Spinal cord (tissue), 10 donors: ENCODE results near the gene MRPS16. TPM values are rescaled to one million over a fixed set of nuclear protein-coding genes. Genes with fewer than 3 reads are reported as not detected.

Source experiments
- DNase-seq, 6 donors: peaks; one replicate each; pipeline versions ENCODE4 v3.0.0 to v3.0.0-alpha.2; 2013 to 2015; ENCODE audit warnings: low spot score in 6 of 6, low read depth in 4 of 6
- H3K27ac ChIP-seq: one replicate; pipeline ENCODE4 v1.5.1; 2013; ENCODE audit warnings: low read depth, low read length, control low read depth
- H3K27me3 ChIP-seq: one replicate; pipeline ENCODE4 v1.6.1; 2013; ENCODE audit warnings: low read length; ENCODE audit not compliant: control insufficient read depth, insufficient read depth
- H3K36me3 ChIP-seq: one replicate; pipeline ENCODE4 v1.6.1; 2013; ENCODE audit warnings: low read length; ENCODE audit not compliant: control insufficient read depth, insufficient read depth
- H3K4me1 ChIP-seq: one replicate; pipeline ENCODE4 v1.6.1; 2013; ENCODE audit warnings: low read length; ENCODE audit not compliant: control insufficient read depth, insufficient read depth
- H3K4me3 ChIP-seq: one replicate; pipeline ENCODE4 v1.5.1; 2013; ENCODE audit warnings: low read depth, low read length, control low read depth
- H3K9me3 ChIP-seq: one replicate; pipeline ENCODE4 v1.6.1; 2013; ENCODE audit warnings: low read length; ENCODE audit not compliant: control insufficient read depth, insufficient read depth
- WGBS: methylation state at CpG from one replicate; pipeline ENCODE4 v1.1.5; 2013; ENCODE audit warnings: missing lambda C conversion rate; ENCODE audit not compliant: insufficient coverage; 5-methylcytosine and 5-hydroxymethylcytosine counted together
- polyA plus RNA-seq, 2 donors: library from polyadenylated mRNA; unstranded; fragments of 120-200 nt; gene quantifications; one replicate each; pipeline ENCODE4 v1.2.1, GENCODE V29; 2013; ENCODE audit not compliant: insufficient read length in 2 of 2
- total RNA-seq, 2 donors: library from RNA; depleted of rRNA in 1 of 2; stranded (reverse); fragments of 120-200 nt in 1 of 2; fragments of >200 nt in 1 of 2; gene quantifications; one replicate each; pipeline versions ENCODE4 v1.2.3 to v1.2.4, GENCODE V29; 2013 to 2014
- donor health status: healthy.

Gene MRPS16
- total and polyA plus RNA-seq, 4 donors = 62.2 to 84.3 (median 67.3) TPM

- H3K27me3 ChIP-seq = no peaks in the 10 kb centered on the region
- no CpG with 5 or more reads among the region's 1 CpG for WGBS
- DNase-seq = no peak
- no peaks in the 10 kb centered on the region for H3K9me3 ChIP-seq
- H3K27ac ChIP-seq = no peak overlapping the region
- peaks cover 8% of the 10 kb centered on the region for H3K36me3 ChIP-seq
- no peaks in the 10 kb centered on the region for H3K4me1 ChIP-seq
- no peak overlapping the region for H3K4me3 ChIP-seq
Measured at GRCh38 chr10:73220989-73221388, 31.5 kb downstream of the MRPS16 start.

- H3K36me3 ChIP-seq = peaks cover 8% of the 10 kb centered on the region
- H3K9me3 ChIP-seq = no peaks in the 10 kb centered on the region
- H3K4me3 ChIP-seq = no peak overlapping the region
- H3K27ac ChIP-seq = no peak overlapping the region
- no peak for DNase-seq
- no peaks in the 10 kb centered on the region for H3K4me1 ChIP-seq
- H3K27me3 ChIP-seq = no peaks in the 10 kb centered on the region
Measured at GRCh38 chr10:73219384-73219783, 33.1 kb downstream of the MRPS16 start.

- Histone ChIP-seq H3K4me3 (no peak overlapping the region), H3K27me3 (no peaks in the 10 kb centered on the region), H3K4me1 (no peaks in the 10 kb centered on the region), H3K27ac (no peak overlapping the region), H3K36me3 (peaks cover 8% of the 10 kb centered on the region), H3K9me3 (no peaks in the 10 kb centered on the region)
- DNase-seq = no peak
- 94% methylated on average over 2 of the region's 2 CpGs for WGBS
Measured at GRCh38 chr10:73218431-73219191, 33.8 kb downstream of the MRPS16 start.

- no peak overlapping the region for H3K4me3 ChIP-seq
- no peak for DNase-seq
- H3K27me3 ChIP-seq = no peaks in the 10 kb centered on the region
- H3K27ac ChIP-seq = no peak overlapping the region
- WGBS = no CpG with 5 or more reads among the region's 2 CpGs
- no peaks in the 10 kb centered on the region for H3K4me1 ChIP-seq
- H3K9me3 ChIP-seq = no peaks in the 10 kb centered on the region
- peaks cover 11% of the 10 kb centered on the region for H3K36me3 ChIP-seq
Measured at GRCh38 chr10:73217628-73218027, 34.8 kb downstream of the MRPS16 start.

GRCh38 chr10:73215749-73216148 is 36.7 kb downstream of the MRPS16 start:
- Histone ChIP-seq H3K4me1 (no peaks in the 10 kb centered on the region), H3K27me3 (no peaks in the 10 kb centered on the region), H3K4me3 (no peak overlapping the region), H3K36me3 (peaks cover 15% of the 10 kb centered on the region), H3K27ac (no peak overlapping the region), H3K9me3 (no peaks in the 10 kb centered on the region)
- no peak for DNase-seq
- 83% methylated on average over 1 of the region's 1 CpG for WGBS

GRCh38 chr10:73211106-73211811 is 41.2 kb downstream of the MRPS16 start:
- H3K27me3 ChIP-seq = no peaks in the 10 kb centered on the region
- H3K4me3 ChIP-seq = no peak overlapping the region
- peaks cover 17% of the 10 kb centered on the region for H3K36me3 ChIP-seq
- no peaks in the 10 kb centered on the region for H3K9me3 ChIP-seq
- H3K4me1 ChIP-seq = no peaks in the 10 kb centered on the region
- WGBS = no CpG with 5 or more reads among the region's 4 CpGs
- H3K27ac ChIP-seq = no peak overlapping the region
- no peak for DNase-seq

- no peak overlapping the region for H3K27ac ChIP-seq
- no peak overlapping the region for H3K4me3 ChIP-seq
- WGBS = 100% methylated on average over 1 of the region's 3 CpGs
- peaks cover 17% of the 10 kb centered on the region for H3K36me3 ChIP-seq
- no peaks in the 10 kb centered on the region for H3K4me1 ChIP-seq
- no peaks in the 10 kb centered on the region for H3K27me3 ChIP-seq
- H3K9me3 ChIP-seq = no peaks in the 10 kb centered on the region
- DNase-seq = no peak
Measured at GRCh38 chr10:73210395-73211105, 41.9 kb downstream of the MRPS16 start.

- Histone ChIP-seq H3K36me3 (peaks cover 19% of the 10 kb centered on the region), H3K27ac (no peak overlapping the region), H3K27me3 (no peaks in the 10 kb centered on the region), H3K9me3 (no peaks in the 10 kb centered on the region), H3K4me1 (no peaks in the 10 kb centered on the region), H3K4me3 (no peak overlapping the region)
- WGBS = 75% methylated on average over 1 of the region's 1 CpG
- DNase-seq = no peak
Measured at GRCh38 chr10:73209705-73210104, 42.7 kb downstream of the MRPS16 start.

- Histone ChIP-seq H3K4me3 (no peak overlapping the region), H3K27ac (no peak overlapping the region), H3K27me3 (no peaks in the 10 kb centered on the region), H3K4me1 (no peaks in the 10 kb centered on the region), H3K36me3 (peaks cover 18% of the 10 kb centered on the region), H3K9me3 (no peaks in the 10 kb centered on the region)
- 92% methylated on average over 1 of the region's 2 CpGs for WGBS
- DNase-seq = no peak
Measured at GRCh38 chr10:73207883-73208282, 44.6 kb downstream of the MRPS16 start.
